HG03025 (cell line): ENCODE data around the gene MED22.
"Not testable (repeated sequence)": the region's sequence is repeated elsewhere in the genome, so short reads cannot be mapped to it uniquely, and the experiment has no call there.

ENCODE experiments used
- ATAC-seq: cut with Tn5 transposase; IDR thresholded peaks from one replicate; pipeline ENCODE4 v1.9.1; 2021; ENCODE audit warnings: mild to moderate bottlenecking, moderate library complexity; ENCODE audit not compliant: unreplicated experiment, low FRiP score

The MED22 gene

DNA sequence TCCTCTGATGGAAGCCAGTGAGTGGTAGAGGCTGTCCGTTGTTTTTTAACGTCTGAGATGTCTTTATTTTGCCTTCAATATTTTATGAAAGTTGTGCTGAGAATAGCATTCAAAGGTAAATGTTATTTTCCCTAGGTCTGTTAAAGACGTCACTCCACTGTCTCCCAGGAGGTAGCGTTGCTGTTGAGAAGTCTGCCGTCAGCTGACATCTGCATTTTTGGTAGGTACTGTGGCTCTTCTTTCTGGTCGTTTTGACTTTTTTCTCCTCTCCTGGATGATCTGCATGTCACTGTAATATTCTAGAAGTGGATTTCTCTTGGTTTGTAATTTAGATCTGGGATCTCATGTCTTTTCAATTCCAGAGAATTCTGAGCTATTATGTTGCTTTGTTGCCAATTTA lies 38.3 kb downstream of the MED22 start:
- no peak for ATAC-seq

DNA sequence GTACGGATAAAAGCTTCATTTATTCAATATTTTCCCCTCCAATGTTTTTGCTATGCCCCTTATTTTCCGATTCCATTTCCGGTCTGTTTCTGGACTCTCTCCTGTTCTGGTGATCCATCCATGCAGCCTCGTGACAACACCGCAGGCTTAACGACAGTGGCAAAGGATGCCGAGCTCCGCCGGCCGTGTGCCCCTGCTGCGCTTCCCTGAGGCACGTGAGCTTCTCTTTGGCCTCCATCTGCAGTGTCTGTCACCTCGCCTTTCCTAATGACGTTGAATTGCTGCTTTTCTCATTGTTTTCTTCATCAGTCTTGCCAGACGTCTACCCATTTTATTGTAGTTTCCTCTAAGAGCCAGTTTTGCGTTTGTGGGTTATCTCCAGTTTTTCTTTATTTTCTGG lies 40.6 kb downstream of the MED22 start:
- ATAC-seq, result no peak

DNA sequence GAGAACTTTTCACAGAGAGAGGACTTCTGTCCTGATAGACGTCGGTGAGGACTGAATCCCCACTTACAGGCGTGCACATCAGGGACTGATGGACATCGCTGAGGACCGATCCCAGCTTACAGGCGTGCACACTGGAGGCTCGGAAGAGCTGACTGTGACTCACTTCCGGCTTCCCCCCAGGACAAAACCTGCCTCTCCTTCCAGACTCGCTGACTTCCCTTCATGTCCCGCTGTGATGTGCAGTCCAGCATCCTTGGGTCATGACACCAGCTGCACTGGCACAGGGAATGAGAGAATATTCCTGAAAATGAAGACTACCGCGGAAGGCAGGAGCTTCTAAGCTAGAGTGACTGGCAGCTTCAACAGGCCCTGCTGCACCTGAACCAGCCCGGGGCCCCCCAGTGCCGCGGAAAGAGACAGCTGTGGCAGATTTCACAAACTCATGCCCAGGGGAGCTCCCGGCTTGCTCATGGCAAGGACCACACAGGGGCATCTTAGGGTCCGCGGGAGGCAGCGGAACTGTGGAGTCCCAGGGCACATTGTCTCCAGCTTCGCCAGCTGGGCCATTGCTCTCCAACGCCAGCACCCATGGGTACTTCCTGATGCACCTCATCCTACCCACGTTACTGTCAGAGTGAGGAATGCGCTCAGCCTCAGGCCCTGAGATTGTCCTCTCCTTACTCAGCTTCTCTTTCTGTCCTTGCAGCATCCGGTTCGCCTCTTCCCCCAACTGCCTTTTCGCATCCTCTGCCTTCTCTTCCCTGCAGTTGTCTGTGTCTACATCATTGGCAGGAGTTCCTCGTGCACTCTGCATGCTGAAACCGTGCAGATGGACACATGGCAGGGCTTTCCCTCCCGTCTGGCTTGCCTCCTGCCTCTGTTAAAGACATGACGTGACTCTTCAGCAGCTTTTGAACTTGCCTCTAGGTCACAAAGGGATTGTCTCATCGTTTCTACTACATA lies 41.4 kb downstream of the MED22 start:
- ATAC-seq, result no peak

DNA sequence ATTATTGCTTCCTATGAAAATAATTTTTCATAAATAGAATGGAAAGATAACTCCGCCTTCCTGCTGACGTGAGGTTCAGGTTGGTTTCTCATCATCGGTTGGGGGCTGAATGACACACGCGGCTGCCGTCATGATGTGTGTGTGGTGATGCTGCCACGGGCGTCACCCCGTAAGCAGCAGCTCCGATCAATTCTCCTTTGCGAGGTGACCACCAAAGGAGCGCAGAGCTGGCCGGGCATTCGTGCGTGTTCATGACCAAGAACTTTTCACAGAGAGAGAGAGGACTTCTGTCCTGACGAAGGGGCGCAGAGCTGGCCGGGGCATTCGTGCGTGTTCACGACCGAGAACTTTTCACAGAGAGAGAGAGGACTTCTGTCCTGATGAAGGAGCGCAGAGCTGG lies 42.2 kb downstream of the MED22 start:
- no peak for ATAC-seq

DNA sequence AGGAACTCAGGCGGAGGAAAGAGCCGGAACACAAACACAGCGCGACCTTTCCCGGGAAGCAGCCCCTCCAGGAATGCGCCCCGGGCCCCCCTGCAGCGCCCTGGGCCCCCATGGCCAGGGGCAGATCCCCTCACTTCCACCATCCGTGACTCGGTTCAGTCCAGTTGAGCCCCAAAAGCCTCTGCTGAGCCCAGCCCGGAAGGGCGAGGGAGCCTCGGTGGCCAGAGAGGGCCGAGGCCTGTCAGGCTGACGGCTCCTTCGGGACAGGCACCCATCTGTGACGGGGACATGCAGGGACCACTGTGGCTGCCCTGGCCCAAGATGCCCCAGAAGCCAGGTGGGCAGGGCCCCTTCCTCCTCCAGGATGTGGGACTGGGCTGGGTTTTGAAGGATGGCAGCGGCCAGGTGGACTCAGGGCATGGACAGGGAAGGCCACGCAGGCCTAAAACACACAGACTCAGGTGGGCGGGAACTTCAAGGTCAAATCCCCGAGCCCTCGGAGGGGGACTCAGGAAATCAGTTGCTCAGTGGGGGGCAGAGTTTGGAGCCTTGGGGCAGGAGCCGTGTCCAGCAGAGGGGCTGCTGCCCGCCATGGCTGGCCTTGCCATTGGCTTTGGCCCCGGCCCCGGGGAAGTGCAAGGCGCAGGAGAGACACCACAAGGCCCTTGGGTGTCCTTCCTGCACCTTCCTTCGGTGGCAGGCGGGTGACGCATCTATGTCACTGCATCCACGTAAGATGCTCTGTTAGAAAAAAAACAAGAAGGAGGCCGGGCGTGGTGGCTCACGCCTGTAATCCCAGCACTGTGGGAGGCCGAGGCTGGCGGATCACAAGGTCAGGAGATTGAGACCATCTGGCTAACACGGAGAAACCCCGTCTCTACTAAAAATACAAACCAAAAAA lies 43.2 kb downstream of the MED22 start:
- no peak for ATAC-seq

DNA sequence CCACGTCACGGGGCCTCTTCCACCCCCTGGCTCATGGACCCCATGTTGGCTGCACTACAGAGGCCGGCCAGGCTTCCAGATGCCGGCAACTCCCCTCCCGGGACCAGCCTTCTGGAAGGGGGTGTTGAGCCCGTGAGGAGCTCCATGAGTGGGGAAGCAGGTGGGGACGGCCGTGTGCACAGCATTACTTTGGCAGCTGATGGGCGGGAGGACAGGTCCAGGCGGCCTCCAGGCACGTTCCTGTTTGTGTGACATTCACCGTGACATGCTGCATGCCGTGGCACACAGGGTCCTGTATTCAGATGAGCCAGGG lies 43.8 kb downstream of the MED22 start:
- no peak for ATAC-seq

- ATAC-seq, result no peak
Measured at GRCh38 chr9:133303266-133304157, 44.4 kb downstream of the MED22 start.

- no peak for ATAC-seq
Measured at GRCh38 chr9:133301253-133302230, 46.4 kb downstream of the MED22 start.

DNA sequence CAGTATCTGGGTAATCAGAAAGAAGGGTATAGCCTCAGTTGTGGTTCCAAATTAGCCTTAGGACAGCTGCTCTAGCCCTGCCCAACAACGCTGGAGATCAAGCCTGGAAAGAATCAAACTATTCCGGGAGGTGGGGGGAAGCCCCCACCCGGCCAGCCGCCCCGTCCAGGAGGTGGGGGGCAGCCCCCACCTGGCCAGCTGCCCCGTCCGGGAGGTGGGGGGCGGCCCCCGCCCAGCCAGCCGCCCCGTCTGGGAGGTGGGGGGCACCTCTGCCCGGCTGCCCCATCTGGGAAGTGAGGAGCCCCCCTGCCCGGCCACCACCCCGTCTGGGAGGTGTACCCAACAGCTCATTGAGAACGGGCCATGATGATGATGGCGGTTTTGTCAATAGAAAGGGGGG lies 47.9 kb downstream of the MED22 start:
- not testable (repeated sequence) for ATAC-seq

- ATAC-seq, result no peak
Measured at GRCh38 chr9:133294257-133294656, 53.7 kb downstream of the MED22 start.

GRCh38 chr9:133290751-133291302 lies 57.1 kb downstream of the MED22 start:
- no peak for ATAC-seq
